SK-N-SH treated with all-trans-retinoic acid at 6 μM for 48 hours (cell line): ENCODE measurements around the gene ZNF653.
"Not testable (repeated sequence)": the region's sequence is repeated elsewhere in the genome, so short reads cannot be mapped to it uniquely, and the experiment has no call there.

Source experiments
- ATAC-seq: fragments of 200-7000 bp; cut with Tn5 transposase; 3 replicates; pipeline ENCODE4 v1.9.1; 2020; ENCODE audit warnings: mild to moderate bottlenecking, moderate library complexity
- ARNTL ChIP-seq: fragments of 450-650 bp; formaldehyde crosslinking; IDR thresholded peaks from 2 replicates; pipeline ENCODE4 v1.5.0; 2020; ENCODE audit warnings: low read depth, mild to moderate bottlenecking, moderate library complexity, borderline replicate concordance
- BACH2 ChIP-seq: fragments of 250-450 bp; sonication (Bioruptor Pico); IDR thresholded peaks from 2 replicates; pipeline ENCODE4 v1.9.0; 2021; ENCODE audit warnings: mild to moderate bottlenecking, borderline replicate concordance
- CREB5 ChIP-seq: fragments of 250-450 bp; sonication (Bioruptor Pico); IDR thresholded peaks from 2 replicates; pipeline ENCODE4 v1.5.1; 2020; ENCODE audit warnings: low read depth, mild to moderate bottlenecking, moderate library complexity
- CSDC2 ChIP-seq: fragments of 250-450 bp; sonication (Bioruptor Pico); IDR thresholded peaks from 2 replicates; pipeline ENCODE4 v1.5.0; 2020; ENCODE audit warnings: mild to moderate bottlenecking, moderate library complexity
- CSRNP3 ChIP-seq: fragments of 250-450 bp; sonication (Bioruptor Pico); IDR thresholded peaks from 2 replicates; pipeline ENCODE4 v1.5.1; 2021; ENCODE audit warnings: mild to moderate bottlenecking, moderate library complexity
- GLIS3 ChIP-seq: fragments of 250-450 bp; sonication (Bioruptor Pico); IDR thresholded peaks from 2 replicates; pipeline ENCODE4 v1.5.0; 2020; ENCODE audit warnings: mild to moderate bottlenecking, moderate library complexity
- ISL1 ChIP-seq: fragments of 250-450 bp; sonication (Bioruptor Pico); IDR thresholded peaks from 2 replicates; pipeline ENCODE4 v2.1.2; 2022; ENCODE audit warnings: mild to moderate bottlenecking, moderate library complexity
- PATZ1 ChIP-seq: fragments of 250-450 bp; sonication (Bioruptor Pico); IDR thresholded peaks from 2 replicates; pipeline ENCODE4 v1.8.0; 2020; ENCODE audit warnings: mild to moderate bottlenecking, moderate library complexity, borderline replicate concordance
- POU6F1 ChIP-seq: fragments of 250-450 bp; sonication (Bioruptor Pico); IDR thresholded peaks from 2 replicates; pipeline ENCODE4 v1.8.0; 2021; ENCODE audit warnings: low read depth, mild to moderate bottlenecking, moderate library complexity, borderline replicate concordance
- PPARA ChIP-seq: fragments of 250-450 bp; sonication (Bioruptor Pico); IDR thresholded peaks from 2 replicates; pipeline ENCODE4 v1.5.0; 2020; ENCODE audit warnings: mild to moderate bottlenecking, borderline replicate concordance
- RARB ChIP-seq: fragments of 250-450 bp; sonication (Bioruptor Pico); IDR thresholded peaks from 2 replicates; pipeline ENCODE4 v1.8.0; 2021; ENCODE audit warnings: mild to moderate bottlenecking, moderate library complexity
- TCF4 ChIP-seq: fragments of 250-450 bp; sonication (Bioruptor Pico); IDR thresholded peaks from 2 replicates; pipeline ENCODE4 v1.8.0; 2021; ENCODE audit warnings: mild to moderate bottlenecking, moderate library complexity, borderline replicate concordance
- TOX ChIP-seq: fragments of 250-450 bp; sonication (Bioruptor Pico); IDR thresholded peaks from 2 replicates; pipeline ENCODE4 v1.8.0; 2021; ENCODE audit warnings: mild to moderate bottlenecking, moderate library complexity, borderline replicate concordance
- TSHZ2 ChIP-seq: fragments of 250-450 bp; sonication (Bioruptor Pico); IDR thresholded peaks from 2 replicates; pipeline ENCODE4 v1.5.0; 2020; ENCODE audit warnings: mild to moderate bottlenecking, moderate library complexity
- ZC3H10 ChIP-seq: fragments of 250-450 bp; sonication (Bioruptor Pico); IDR thresholded peaks from 2 replicates; pipeline ENCODE4 v1.5.1; 2021; ENCODE audit warnings: mild to moderate bottlenecking, moderate library complexity
- ZFP3 ChIP-seq: fragments of 250-450 bp; sonication (Bioruptor Pico); IDR thresholded peaks from 2 replicates; pipeline ENCODE4 v1.5.0; 2020; ENCODE audit warnings: mild to moderate bottlenecking, moderate library complexity
- ZFP30 ChIP-seq: fragments of 450-650 bp; formaldehyde crosslinking; IDR thresholded peaks from 2 replicates; pipeline ENCODE4 v1.5.0; 2022; ENCODE audit warnings: mild to moderate bottlenecking, moderate library complexity
- ZNF70 ChIP-seq: fragments of 450-650 bp; formaldehyde crosslinking; IDR thresholded peaks from 2 replicates; pipeline ENCODE4 v1.5.0; 2020; ENCODE audit warnings: mild to moderate bottlenecking, moderate library complexity

The ZNF653 gene

GRCh38 chr19:11457115-11457514 lies 48.5 kb downstream of the ZNF653 start:
- TF ChIP-seq CSDC2 (CRISPR knock-in tag) (no peak), TSHZ2 (no peak), CREB5 (CRISPR knock-in tag) (no peak), GLIS3 (no peak)
- ATAC-seq = no peak

GRCh38 chr19:11456659-11457058 lies 49.0 kb downstream of the ZNF653 start:
- no peak for TF ChIP-seq ISL1
- no peak for TF ChIP-seq CREB5 (CRISPR knock-in tag)
- TF ChIP-seq PPARA (CRISPR knock-in tag) = no peak
- no peak for TF ChIP-seq TSHZ2
- TF ChIP-seq ZC3H10 (CRISPR knock-in tag) = no peak
- TF ChIP-seq BACH2 (CRISPR knock-in tag) = no peak
- no peak for TF ChIP-seq TOX
- no peak for TF ChIP-seq RARB
- no peak for TF ChIP-seq ZFP30 (CRISPR knock-in tag)
- TF ChIP-seq TCF4 (CRISPR knock-in tag) = no peak
- no peak for ATAC-seq

GRCh38 chr19:11455233-11455554 lies 50.4 kb downstream of the ZNF653 start:
- ATAC-seq = not testable (repeated sequence)

- ATAC-seq = no peak
- TF ChIP-seq CSDC2 (CRISPR knock-in tag) (no peak), BACH2 (CRISPR knock-in tag) (no peak), ARNTL (CRISPR knock-in tag) (no peak), PATZ1 (CRISPR knock-in tag) (no peak), POU6F1 (CRISPR knock-in tag) (no peak), ZNF70 (CRISPR knock-in tag) (no peak), GLIS3 (no peak), TSHZ2 (no peak), PPARA (CRISPR knock-in tag) (no peak), ZFP3 (CRISPR knock-in tag) (no peak), CSRNP3 (CRISPR knock-in tag) (no peak)
These were observed 51.9 kb downstream of the ZNF653 start for GRCh38 chr19:11453468-11454341.
